ENCODE results near the gene LORICRIN. TPM values are rescaled to one million over a fixed set of nuclear protein-coding genes. Genes with fewer than 3 reads are reported as not detected.

Gene LORICRIN
- polyA plus RNA-seq, 2 of the 4 experiments (the other 2 are of a cell fraction), result not detected

DNA sequence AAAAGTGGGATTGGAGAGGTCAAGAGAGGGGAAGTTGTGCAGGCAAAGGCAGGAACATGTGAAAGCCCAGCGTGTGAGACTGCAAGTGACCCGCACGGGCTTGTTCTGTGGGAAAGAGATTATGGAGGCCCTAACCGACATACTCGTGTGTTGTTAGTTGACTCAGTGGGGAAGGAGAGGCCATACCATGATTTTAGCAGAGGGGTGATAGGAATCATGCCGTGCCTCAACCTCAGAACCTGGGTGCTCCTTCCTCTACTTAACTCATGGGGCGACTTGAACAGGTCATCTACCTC lies 33.9 kb downstream of the LORICRIN start:
- no peak for DNase-seq (ENCODE audit: low read depth in 1 of 2, low spot score in 1 of 2)
- H3K4me1 ChIP-seq, result no peaks in the 10 kb centered on the region
- no peak for FAIRE-seq
- no peak for ATAC-seq
- ChIA-PET CTCF (interaction anchor here (1.4 kb wide), 1 partner anchor 202 kb away, joined by 4 read pairs; no protein-coding TSS in a partner anchor), POLR2A (interaction anchor here (0.8 kb wide), 1 partner anchor 16 kb away, joined by 3 read pairs; no protein-coding TSS in a partner anchor)
- H3K4me2 ChIP-seq, result no peak overlapping the region
- 56% methylated on average over 7 of the region's 7 CpGs for WGBS (ENCODE audit: missing lambda C conversion rate)
- no peak for TF ChIP-seq CEBPB (IDR thresholded peaks at IDR 0.05)
- no peak for TF ChIP-seq RFX5 (IDR thresholded peaks at IDR 0.05)
- TF ChIP-seq, protein P1, sequence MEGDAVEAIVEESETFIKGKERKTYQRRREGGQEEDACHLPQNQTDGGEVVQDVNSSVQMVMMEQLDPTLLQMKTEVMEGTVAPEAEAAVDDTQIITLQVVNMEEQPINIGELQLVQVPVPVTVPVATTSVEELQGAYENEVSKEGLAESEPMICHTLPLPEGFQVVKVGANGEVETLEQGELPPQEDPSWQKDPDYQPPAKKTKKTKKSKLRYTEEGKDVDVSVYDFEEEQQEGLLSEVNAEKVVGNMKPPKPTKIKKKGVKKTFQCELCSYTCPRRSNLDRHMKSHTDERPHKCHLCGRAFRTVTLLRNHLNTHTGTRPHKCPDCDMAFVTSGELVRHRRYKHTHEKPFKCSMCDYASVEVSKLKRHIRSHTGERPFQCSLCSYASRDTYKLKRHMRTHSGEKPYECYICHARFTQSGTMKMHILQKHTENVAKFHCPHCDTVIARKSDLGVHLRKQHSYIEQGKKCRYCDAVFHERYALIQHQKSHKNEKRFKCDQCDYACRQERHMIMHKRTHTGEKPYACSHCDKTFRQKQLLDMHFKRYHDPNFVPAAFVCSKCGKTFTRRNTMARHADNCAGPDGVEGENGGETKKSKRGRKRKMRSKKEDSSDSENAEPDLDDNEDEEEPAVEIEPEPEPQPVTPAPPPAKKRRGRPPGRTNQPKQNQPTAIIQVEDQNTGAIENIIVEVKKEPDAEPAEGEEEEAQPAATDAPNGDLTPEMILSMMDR (IDR thresholded peaks at IDR 0.05), result no peak
- TF ChIP-seq KDM5A (IDR thresholded peaks at IDR 0.05), result no peak
- TF ChIP-seq ELK1 (IDR thresholded peaks at IDR 0.05; ENCODE audit: low read depth, low read length), result no peak
- no peak for TF ChIP-seq GATA3 (IDR thresholded peaks at IDR 0.05; ENCODE audit: borderline replicate concordance)
- TF ChIP-seq HOXB5 (CRISPR knock-in tag; IDR thresholded peaks at IDR 0.05), result no peak
- no peak for TF ChIP-seq HOXA7 (CRISPR knock-in tag; IDR thresholded peaks at IDR 0.05)
- no peak for TF ChIP-seq FOSB (CRISPR knock-in tag; IDR thresholded peaks at IDR 0.05)
- no peak for TF ChIP-seq RNF2 (IDR thresholded peaks at IDR 0.05; ENCODE audit: borderline replicate concordance, low read depth)
- no peak for TF ChIP-seq ZFP36 (IDR thresholded peaks at IDR 0.05; ENCODE audit: borderline replicate concordance, partially characterized antibody)
- TF ChIP-seq HDAC2 (IDR thresholded peaks at IDR 0.05), result no peak
- no peak for TF ChIP-seq E2F6 (IDR thresholded peaks at IDR 0.05; ENCODE audit: borderline replicate concordance, low read depth)
- TF ChIP-seq, protein P2, sequence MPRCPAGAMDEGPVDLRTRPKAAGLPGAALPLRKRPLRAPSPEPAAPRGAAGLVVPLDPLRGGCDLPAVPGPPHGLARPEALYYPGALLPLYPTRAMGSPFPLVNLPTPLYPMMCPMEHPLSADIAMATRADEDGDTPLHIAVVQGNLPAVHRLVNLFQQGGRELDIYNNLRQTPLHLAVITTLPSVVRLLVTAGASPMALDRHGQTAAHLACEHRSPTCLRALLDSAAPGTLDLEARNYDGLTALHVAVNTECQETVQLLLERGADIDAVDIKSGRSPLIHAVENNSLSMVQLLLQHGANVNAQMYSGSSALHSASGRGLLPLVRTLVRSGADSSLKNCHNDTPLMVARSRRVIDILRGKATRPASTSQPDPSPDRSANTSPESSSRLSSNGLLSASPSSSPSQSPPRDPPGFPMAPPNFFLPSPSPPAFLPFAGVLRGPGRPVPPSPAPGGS (IDR thresholded peaks at IDR 0.05), result no peak
- no peak for TF ChIP-seq PBX3 (IDR thresholded peaks at IDR 0.05)
- TF ChIP-seq EHMT2 (IDR thresholded peaks at IDR 0.05; ENCODE audit: low read depth), result no peak
- TF ChIP-seq EHF (CRISPR knock-in tag; IDR thresholded peaks at IDR 0.05), result no peak
- TF ChIP-seq POLR2AphosphoS2 (conservative IDR thresholded peaks at IDR 0.05; ENCODE audit: low read length), result no peak
- no peak for TF ChIP-seq HEYL (CRISPR knock-in tag; IDR thresholded peaks at IDR 0.05)
- H3K9me3 ChIP-seq, result no peaks in the 10 kb centered on the region
- H3K27ac ChIP-seq, result no peak overlapping the region
- no peak overlapping the region for H3K4me3 ChIP-seq

- CTCF ChIA-PET, result interaction anchor here (1.4 kb wide), 1 partner anchor 201 kb away, joined by 4 read pairs; no protein-coding TSS in a partner anchor
- TF ChIP-seq HOXB5 (CRISPR knock-in tag; IDR thresholded peaks at IDR 0.05) (no peak), HOXA7 (CRISPR knock-in tag; IDR thresholded peaks at IDR 0.05) (no peak), FOXS1 (CRISPR knock-in tag; IDR thresholded peaks at IDR 0.05) (no peak), NPAS2 (CRISPR knock-in tag; IDR thresholded peaks at IDR 0.05; ENCODE audit: borderline replicate concordance) (no peak), RARB (CRISPR knock-in tag; IDR thresholded peaks at IDR 0.05) (no peak), EHMT2 (IDR thresholded peaks at IDR 0.05; ENCODE audit: low read depth) (no peak)
Measured at GRCh38 chr1:153293851-153294250, 34.4 kb downstream of the LORICRIN start.

More at GRCh38 chr1:153293851-153294250, 34.4 kb downstream of the LORICRIN start:
- no peak overlapping the region for H3K27ac ChIP-seq
- FAIRE-seq (no peak), ATAC-seq (no peak), DNase-seq (ENCODE audit: low read depth in 1 of 2, low spot score in 1 of 2) (no peak)
- POLR2A ChIA-PET, result interaction anchor here (0.8 kb wide), 1 partner anchor 16 kb away, joined by 3 read pairs; no protein-coding TSS in a partner anchor
- H3K4me3 ChIP-seq, result no peak overlapping the region
- no peak overlapping the region for H3K4me2 ChIP-seq
- no peaks in the 10 kb centered on the region for H3K9me3 ChIP-seq
- 31% methylated on average over 9 of the region's 9 CpGs for WGBS (ENCODE audit: missing lambda C conversion rate)
- H3K4me1 ChIP-seq, result no peaks in the 10 kb centered on the region

Data from A549 (cell line).